Keratinocyte (primary cell): ENCODE results near the gene PARP14. TPM values are rescaled to one million over a fixed set of nuclear protein-coding genes. Genes with fewer than 3 reads are reported as not detected.

ENCODE experiments used
- DNase-seq: peaks from one replicate; pipeline ENCODE4 v3.0.0-alpha.2; 2011; ENCODE audit warnings: low read depth, missing footprints, low spot score
- FAIRE-seq: peaks from 2 replicates; lab custom pipeline; 2011; peaks lifted over from hg19 to GRCh38; lab: Jason Lieb, UNC
- H2AFZ ChIP-seq: 2 replicates; pipeline ENCODE4 v1.6.0; 2012; ENCODE audit warnings: low read length, control low read depth, inconsistent platforms; ENCODE audit not compliant: control insufficient read depth
- H3K27ac ChIP-seq: 2 replicates; pipeline ENCODE4 v1.5.1; 2011; ENCODE audit warnings: low read length; ENCODE audit not compliant: control insufficient read depth, insufficient read depth
- H3K27me3 ChIP-seq: 3 replicates; pipeline ENCODE4 v1.6.0; 2011; ENCODE audit warnings: low read length; ENCODE audit not compliant: control insufficient read depth, insufficient read depth; ENCODE audit errors: extremely low read depth
- H3K36me3 ChIP-seq, 2 experiments: 2 replicates in 1 of 2; 3 replicates in 1 of 2; pipeline ENCODE4 v1.5.1; 2011; ENCODE audit warnings: low read length in 2 of 2, mild to moderate bottlenecking in 1 of 2; ENCODE audit not compliant: control insufficient read depth in 2 of 2, insufficient read depth in 2 of 2; ENCODE audit errors: extremely low read depth in 1 of 2
- H3K4me1 ChIP-seq: 3 replicates; pipeline ENCODE4 v1.5.1; 2011; ENCODE audit warnings: low read length; ENCODE audit not compliant: control insufficient read depth, insufficient read depth; ENCODE audit errors: extremely low read depth
- H3K4me2 ChIP-seq: 3 replicates; pipeline ENCODE4 v1.6.0; 2011; ENCODE audit warnings: low read depth, low read length; ENCODE audit not compliant: control insufficient read depth, insufficient read depth; ENCODE audit errors: extremely low read depth
- H3K4me3 ChIP-seq, 3 experiments: fragments of 200-600 bp in 1 of 3; sonication (generic) in 1 of 3; 2 replicates in 2 of 3; 3 replicates in 1 of 3; pipeline ENCODE4 v1.5.1; 2011 to 2016; ENCODE audit warnings: low read length in 3 of 3, mild to moderate bottlenecking in 3 of 3, control low read depth in 2 of 3, inconsistent platforms in 1 of 3, low read depth in 1 of 3, mixed read lengths in 1 of 3, mixed run types in 1 of 3, moderate library complexity in 1 of 3; ENCODE audit not compliant: control insufficient read depth in 2 of 3, insufficient read depth in 2 of 3; ENCODE audit errors: extremely low read depth in 1 of 3
- H3K79me2 ChIP-seq: 2 replicates; pipeline ENCODE4 v1.6.0; 2012; ENCODE audit warnings: low read length; ENCODE audit not compliant: control insufficient read depth, insufficient read depth
- H3K9ac ChIP-seq: 3 replicates; pipeline ENCODE4 v1.6.0; 2011; ENCODE audit warnings: low read length; ENCODE audit not compliant: control insufficient read depth, insufficient read depth; ENCODE audit errors: extremely low read depth
- H3K9me1 ChIP-seq: 3 replicates; pipeline ENCODE4 v1.6.0; 2011; ENCODE audit warnings: low read length; ENCODE audit not compliant: control insufficient read depth, insufficient read depth; ENCODE audit errors: extremely low read depth
- H3K9me3 ChIP-seq: 2 replicates; pipeline ENCODE4 v1.5.1; 2012; ENCODE audit warnings: low read depth, low read length; ENCODE audit not compliant: control insufficient read depth
- H4K20me1 ChIP-seq: 3 replicates; pipeline ENCODE4 v1.6.0; 2011; ENCODE audit warnings: low read length; ENCODE audit not compliant: control insufficient read depth, insufficient read depth; ENCODE audit errors: extremely low read depth
- EZH2 ChIP-seq: IDR thresholded peaks from one replicate; pipeline ENCODE4 v1.6.1; 2012; ENCODE audit warnings: inconsistent platforms, mild to moderate bottlenecking, low read length, moderate library complexity
- dilution Hi-C: fragments of 300-500 bp; cut with MboI; formaldehyde crosslinking; loops from one replicate; pipeline ENCODE4 v1.7.0; 2020; ENCODE audit warnings: low sequenced_read_pairs; ENCODE audit not compliant: extremely low pct_ligation_motif_present
- polyA plus RNA-seq, 5 experiments: library from polyadenylated mRNA; depleted of rRNA in 3 of 5; stranded (reverse) in 3 of 5; stranded (forward) in 1 of 5; unstranded in 1 of 5; fragments of >200 nt; gene quantifications; 1 replicate in 1 of 5; 2 replicates in 3 of 5; 3 replicates in 1 of 5; pipeline versions ENCODE4 v1.2.1 to v1.2.3, GENCODE V29; 2011 to 2012; ENCODE audit warnings: missing spikeins in 2 of 5, low read depth in 1 of 5, low replicate concordance in 1 of 5
- TF ChIP-seq, protein P1 (sequence below), 3 experiments: IDR thresholded peaks in 1 of 3; conservative IDR thresholded peaks in 1 of 3; optimal IDR thresholded peaks in 1 of 3; 2 replicates in 2 of 3; 3 replicates in 1 of 3; pipeline versions ENCODE3 to v1.5.1; 2011; ENCODE audit warnings: low read length in 3 of 3, mild to moderate bottlenecking in 3 of 3, moderate library complexity in 2 of 3, control low read depth in 1 of 3, inconsistent platforms in 1 of 3; ENCODE audit not compliant: insufficient read depth in 2 of 3; ENCODE audit errors: extremely low read depth in 1 of 3

Gene PARP14
- polyA plus RNA-seq, 1 donor (not counting 4 experiments of a cell fraction or from before 2014, with no cell fraction given): 25.7 TPM

DNA sequence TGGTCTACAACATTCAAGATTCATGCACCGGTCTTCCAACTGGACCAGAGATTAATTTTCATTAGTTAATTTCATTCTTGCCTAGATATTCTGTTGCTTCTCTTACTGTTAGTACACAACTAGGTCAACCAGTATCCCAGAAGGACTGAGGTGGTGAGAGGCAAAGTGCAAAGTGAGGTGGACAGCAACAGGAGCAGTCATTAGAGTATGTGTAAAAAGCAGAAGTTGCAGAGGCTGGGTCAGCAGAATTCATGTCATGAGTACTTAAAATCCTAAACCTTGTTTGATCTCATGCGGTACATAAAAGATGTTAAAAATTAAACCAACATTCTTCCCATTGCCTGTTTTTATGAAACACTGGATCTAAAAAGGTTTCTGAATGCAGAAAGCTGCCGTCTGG is 46.7 kb downstream of the PARP14 start:
- FAIRE-seq: no peak
- dilution Hi-C loops: no loop called here
- TF ChIP-seq, protein P1, sequence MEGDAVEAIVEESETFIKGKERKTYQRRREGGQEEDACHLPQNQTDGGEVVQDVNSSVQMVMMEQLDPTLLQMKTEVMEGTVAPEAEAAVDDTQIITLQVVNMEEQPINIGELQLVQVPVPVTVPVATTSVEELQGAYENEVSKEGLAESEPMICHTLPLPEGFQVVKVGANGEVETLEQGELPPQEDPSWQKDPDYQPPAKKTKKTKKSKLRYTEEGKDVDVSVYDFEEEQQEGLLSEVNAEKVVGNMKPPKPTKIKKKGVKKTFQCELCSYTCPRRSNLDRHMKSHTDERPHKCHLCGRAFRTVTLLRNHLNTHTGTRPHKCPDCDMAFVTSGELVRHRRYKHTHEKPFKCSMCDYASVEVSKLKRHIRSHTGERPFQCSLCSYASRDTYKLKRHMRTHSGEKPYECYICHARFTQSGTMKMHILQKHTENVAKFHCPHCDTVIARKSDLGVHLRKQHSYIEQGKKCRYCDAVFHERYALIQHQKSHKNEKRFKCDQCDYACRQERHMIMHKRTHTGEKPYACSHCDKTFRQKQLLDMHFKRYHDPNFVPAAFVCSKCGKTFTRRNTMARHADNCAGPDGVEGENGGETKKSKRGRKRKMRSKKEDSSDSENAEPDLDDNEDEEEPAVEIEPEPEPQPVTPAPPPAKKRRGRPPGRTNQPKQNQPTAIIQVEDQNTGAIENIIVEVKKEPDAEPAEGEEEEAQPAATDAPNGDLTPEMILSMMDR (optimal IDR thresholded peaks at IDR 0.05 in 1 of 3, IDR thresholded peaks at IDR 0.05 in 1 of 3, conservative IDR thresholded peaks at IDR 0.05 in 1 of 3; ENCODE audit: extremely low read depth in 1 of 3, insufficient read depth in 2 of 3, low read length in 3 of 3): no peak

DNA sequence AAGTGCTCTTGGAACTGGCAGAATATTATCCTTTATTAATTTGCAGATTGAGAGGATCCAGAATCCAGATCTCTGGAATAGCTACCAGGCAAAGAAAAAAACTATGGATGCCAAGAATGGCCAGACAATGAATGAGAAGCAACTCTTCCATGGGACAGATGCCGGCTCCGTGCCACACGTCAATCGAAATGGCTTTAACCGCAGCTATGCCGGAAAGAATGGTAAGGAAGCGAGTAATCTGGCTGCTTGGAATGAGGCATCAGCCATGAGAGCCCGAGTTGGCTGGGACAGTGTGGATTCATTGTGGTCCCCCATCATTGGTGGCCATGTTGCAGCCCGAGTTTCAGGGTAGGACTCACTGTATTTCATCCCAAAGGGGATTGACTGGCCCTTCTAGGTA is 47.1 kb downstream of the PARP14 start:
- TF ChIP-seq EZH2: no peak
- TF ChIP-seq, protein P1 (optimal IDR thresholded peaks at IDR 0.05 in 1 of 3, IDR thresholded peaks at IDR 0.05 in 1 of 3, conservative IDR thresholded peaks at IDR 0.05 in 1 of 3; ENCODE audit: extremely low read depth in 1 of 3, insufficient read depth in 2 of 3, low read length in 3 of 3): no peak
- no peak overlapping the region for H3K27ac ChIP-seq
- H3K4me2 ChIP-seq: no peak overlapping the region
- H3K4me1 ChIP-seq: no peaks in the 10 kb centered on the region
- no peaks in the 10 kb centered on the region for H3K9me1 ChIP-seq
- H3K9me3 ChIP-seq: no peaks in the 10 kb centered on the region
- no peak overlapping the region for H3K9ac ChIP-seq
- dilution Hi-C loops: no loop called here
- FAIRE-seq: no peak
- no peaks in the 10 kb centered on the region for H3K79me2 ChIP-seq
- no peaks in the 10 kb centered on the region for H3K27me3 ChIP-seq
- no peak overlapping the region for H2AFZ ChIP-seq
- no peaks in the 10 kb centered on the region for H4K20me1 ChIP-seq
- no peak overlapping the region for H3K4me3 ChIP-seq
- no peak for DNase-seq
- no peaks in the 10 kb centered on the region for H3K36me3 ChIP-seq

More for the DNA sequence above, 46.7 kb downstream of the PARP14 start:
- Histone ChIP-seq H3K27ac (no peak overlapping the region), H2AFZ (no peak overlapping the region), H3K4me3 (no peak overlapping the region), H3K9me1 (no peaks in the 10 kb centered on the region), H3K36me3 (no peaks in the 10 kb centered on the region), H3K27me3 (no peaks in the 10 kb centered on the region), H3K4me2 (no peak overlapping the region), H4K20me1 (no peaks in the 10 kb centered on the region), H3K9ac (no peak overlapping the region), H3K79me2 (no peaks in the 10 kb centered on the region), H3K9me3 (no peaks in the 10 kb centered on the region), H3K4me1 (no peaks in the 10 kb centered on the region)
- DNase-seq: no peak
